A549 (cell line): ENCODE data around the gene SMARCAL1.

ENCODE experiments used
- EHMT2 ChIP-seq: fragments of 200-600 bp; sonication (generic); IDR thresholded peaks from 2 replicates; pipeline ENCODE4 v1.6.1; 2016; ENCODE audit warnings: antibody characterized with exemption, low read depth, mild to moderate bottlenecking, moderate library complexity
- EP300 ChIP-seq, 2 experiments: fragments of >200 bp; sonication (Bioruptor Twin); formaldehyde crosslinking; IDR thresholded peaks; 2 replicates in 1 of 2; 3 replicates in 1 of 2; pipeline ENCODE4 v1.6.1; 2016 to 2017
- GATA3 ChIP-seq: IDR thresholded peaks from 2 replicates; pipeline ENCODE4 v1.6.1; 2012; ENCODE audit warnings: borderline replicate concordance
- HDAC2 ChIP-seq: fragments of 200-600 bp; sonication (generic); IDR thresholded peaks from 2 replicates; pipeline ENCODE4 v1.6.1; 2016
- HEYL ChIP-seq: fragments of 250-450 bp; sonication (Bioruptor Pico); IDR thresholded peaks from 2 replicates; pipeline ENCODE4 v1.8.0; 2021; ENCODE audit warnings: mild to moderate bottlenecking, moderate library complexity
- JUN ChIP-seq, 2 experiments: fragments of >200 bp; sonication (Bioruptor Twin); formaldehyde crosslinking; IDR thresholded peaks; 2 replicates in 1 of 2; 3 replicates in 1 of 2; pipeline ENCODE4 v1.6.1; 2016 to 2017
- MAFK ChIP-seq: fragments of 450-650 bp; IDR thresholded peaks from 2 replicates; pipeline ENCODE4 v1.6.1; 2014; ENCODE audit not compliant: partially characterized antibody
- PHF8 ChIP-seq: fragments of 200-600 bp; sonication (generic); IDR thresholded peaks from 2 replicates; pipeline ENCODE4 v1.6.1; 2016; ENCODE audit warnings: low read depth, mild to moderate bottlenecking, antibody characterized with exemption, moderate library complexity, borderline replicate concordance
- POLR2A ChIP-seq: IDR thresholded peaks from 2 replicates; pipeline ENCODE4 v1.6.1; 2012; ENCODE audit warnings: mild to moderate bottlenecking, low read length
- RAD21 ChIP-seq, 2 experiments: fragments of >200 bp in 1 of 2; sonication (Bioruptor Twin) in 1 of 2; formaldehyde crosslinking in 1 of 2; IDR thresholded peaks in 1 of 2; conservative IDR thresholded peaks in 1 of 2; 2 replicates in 1 of 2; 3 replicates in 1 of 2; pipeline ENCODE4 v1.6.1; 2012 to 2018; ENCODE audit warnings: inconsistent platforms in 1 of 2
- RCOR1 ChIP-seq: fragments of 150-350 bp; IDR thresholded peaks from 2 replicates; pipeline ENCODE4 v1.6.1; 2014; ENCODE audit warnings: antibody characterized with exemption, low read length, low read depth
- TFCP2L1 ChIP-seq: fragments of 250-450 bp; sonication (Bioruptor Pico); IDR thresholded peaks from 2 replicates; pipeline ENCODE4 v1.5.0; 2021; ENCODE audit warnings: mild to moderate bottlenecking
- TF ChIP-seq, protein P1 (sequence below): IDR thresholded peaks from 2 replicates; pipeline ENCODE4 v1.6.1; 2012; ENCODE audit warnings: low read depth, borderline replicate concordance
- TF ChIP-seq, protein P2 (sequence below): fragments of >200 bp; sonication (Bioruptor Twin); formaldehyde crosslinking; IDR thresholded peaks from 3 replicates; pipeline ENCODE4 v1.5.1; 2016

DNA sequence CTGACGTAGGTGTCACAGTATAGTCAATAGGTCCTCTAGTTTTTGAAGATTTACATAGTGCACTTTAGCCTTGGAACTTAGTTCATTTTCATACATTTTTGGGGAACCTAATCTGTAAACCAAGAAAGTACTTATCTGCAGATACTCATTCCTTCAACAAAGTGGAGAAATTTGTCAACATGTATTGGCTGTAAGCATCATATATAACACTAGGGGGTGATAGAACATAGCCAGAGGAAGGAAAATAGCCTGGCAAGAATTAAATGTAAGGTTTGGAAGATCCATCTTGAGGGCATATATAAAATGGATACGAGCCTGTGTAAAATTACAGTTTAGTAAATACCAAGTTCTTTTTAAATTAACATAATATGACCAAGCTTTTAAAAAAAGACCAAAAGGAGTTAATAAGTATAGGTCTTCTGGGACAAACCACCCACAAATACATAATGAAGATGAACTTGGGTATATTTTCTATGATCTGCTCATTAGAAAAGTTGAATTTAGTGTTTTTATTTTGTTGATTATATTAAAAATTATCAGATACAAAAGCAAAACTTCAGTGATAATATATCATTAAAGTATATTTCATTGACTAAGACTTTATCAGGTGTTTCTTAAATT, 104.6 kb downstream of the SMARCAL1 start:
- TF ChIP-seq, protein P1, sequence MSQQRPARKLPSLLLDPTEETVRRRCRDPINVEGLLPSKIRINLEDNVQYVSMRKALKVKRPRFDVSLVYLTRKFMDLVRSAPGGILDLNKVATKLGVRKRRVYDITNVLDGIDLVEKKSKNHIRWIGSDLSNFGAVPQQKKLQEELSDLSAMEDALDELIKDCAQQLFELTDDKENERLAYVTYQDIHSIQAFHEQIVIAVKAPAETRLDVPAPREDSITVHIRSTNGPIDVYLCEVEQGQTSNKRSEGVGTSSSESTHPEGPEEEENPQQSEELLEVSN = no peak
- TF ChIP-seq HEYL (CRISPR knock-in tag) (no peak), POLR2A (no peak), JUN (IDR thresholded peaks at IDR 0.05) (no peak), PHF8 (no peak), GATA3 (no peak), RCOR1 (no peak), EP300 (IDR thresholded peaks at IDR 0.05) (no peak), RAD21 (conservative IDR thresholded peaks at IDR 0.05 in 1 of 2, IDR thresholded peaks at IDR 0.05 in 1 of 2) (peak; percentile 76 to 88), MAFK (no peak), TFCP2L1 (no peak), HDAC2 (no peak), EHMT2 (no peak)
- TF ChIP-seq, protein P2, sequence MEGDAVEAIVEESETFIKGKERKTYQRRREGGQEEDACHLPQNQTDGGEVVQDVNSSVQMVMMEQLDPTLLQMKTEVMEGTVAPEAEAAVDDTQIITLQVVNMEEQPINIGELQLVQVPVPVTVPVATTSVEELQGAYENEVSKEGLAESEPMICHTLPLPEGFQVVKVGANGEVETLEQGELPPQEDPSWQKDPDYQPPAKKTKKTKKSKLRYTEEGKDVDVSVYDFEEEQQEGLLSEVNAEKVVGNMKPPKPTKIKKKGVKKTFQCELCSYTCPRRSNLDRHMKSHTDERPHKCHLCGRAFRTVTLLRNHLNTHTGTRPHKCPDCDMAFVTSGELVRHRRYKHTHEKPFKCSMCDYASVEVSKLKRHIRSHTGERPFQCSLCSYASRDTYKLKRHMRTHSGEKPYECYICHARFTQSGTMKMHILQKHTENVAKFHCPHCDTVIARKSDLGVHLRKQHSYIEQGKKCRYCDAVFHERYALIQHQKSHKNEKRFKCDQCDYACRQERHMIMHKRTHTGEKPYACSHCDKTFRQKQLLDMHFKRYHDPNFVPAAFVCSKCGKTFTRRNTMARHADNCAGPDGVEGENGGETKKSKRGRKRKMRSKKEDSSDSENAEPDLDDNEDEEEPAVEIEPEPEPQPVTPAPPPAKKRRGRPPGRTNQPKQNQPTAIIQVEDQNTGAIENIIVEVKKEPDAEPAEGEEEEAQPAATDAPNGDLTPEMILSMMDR = peak; percentile 74
